HG03159 (cell line): Measurements from ENCODE around the gene DCP1B.
A peak's percentile ranks its signal among the peaks of the same experiment; 100 is the strongest.

Source experiments
- ATAC-seq: cut with Tn5 transposase; IDR thresholded peaks from one replicate; pipeline ENCODE4 v1.9.1; 2021; ENCODE audit warnings: mild to moderate bottlenecking, moderate library complexity; ENCODE audit not compliant: unreplicated experiment

Gene DCP1B

GRCh38 chr12:2018391-2018790 lies 14.1 kb upstream of the DCP1B start:
- ATAC-seq = no peak

GRCh38 chr12:2017546-2018337 lies 13.5 kb upstream of the DCP1B start:
- ATAC-seq = no peak

GRCh38 chr12:2016862-2017545 lies 12.7 kb upstream of the DCP1B start:
- no peak for ATAC-seq

- no peak for ATAC-seq
These were observed 10.0 kb upstream of the DCP1B start for GRCh38 chr12:2014231-2014630.

- no peak for ATAC-seq
These were observed 9.4 kb upstream of the DCP1B start for GRCh38 chr12:2013527-2014223.

- no peak for ATAC-seq
These were observed 8.8 kb upstream of the DCP1B start for GRCh38 chr12:2013086-2013485.

GRCh38 chr12:2011643-2012607 lies 7.7 kb upstream of the DCP1B start:
- ATAC-seq = no peak

- no peak for ATAC-seq
These were observed 5.4 kb upstream of the DCP1B start for GRCh38 chr12:2009623-2010022.

- ATAC-seq = no peak
These were observed 4.4 kb upstream of the DCP1B start for GRCh38 chr12:2008677-2009076.

GRCh38 chr12:2003676-2004112 lies 563 bp downstream of the DCP1B start:
- peak; percentile 6 for ATAC-seq

GRCh38 chr12:1995205-1995896 lies 8.9 kb downstream of the DCP1B start:
- no peak for ATAC-seq

GRCh38 chr12:1994429-1995143 lies 9.7 kb downstream of the DCP1B start:
- no peak for ATAC-seq

GRCh38 chr12:1993871-1994371 lies 10.3 kb downstream of the DCP1B start:
- no peak for ATAC-seq

- ATAC-seq = no peak
These were observed 10.9 kb downstream of the DCP1B start for GRCh38 chr12:1993341-1993740.

GRCh38 chr12:1992732-1993131 lies 11.5 kb downstream of the DCP1B start:
- ATAC-seq = no peak

- no peak for ATAC-seq
These were observed 15.1 kb downstream of the DCP1B start for GRCh38 chr12:1989111-1989510.

- no peak for ATAC-seq
These were observed 19.5 kb downstream of the DCP1B start for GRCh38 chr12:1984759-1985158.

GRCh38 chr12:1980282-1980681 lies 24.0 kb downstream of the DCP1B start:
- no peak for ATAC-seq
